Testis (tissue), 3 donors: ENCODE data around the gene TOLLIP. TPM values are rescaled to one million over a fixed set of nuclear protein-coding genes. Genes with fewer than 3 reads are reported as not detected.
A peak's percentile ranks its signal among the peaks of the same experiment; 100 is the strongest.

ENCODE experiments used
- DNase-seq: peaks from one replicate; pipeline ENCODE4 v3.0.0-alpha.2; 2019
- H3K27ac ChIP-seq, 2 donors: fragments of 200-600 bp; sonication (generic); one replicate each; pipeline ENCODE4 v1.5.1; 2019
- H3K27me3 ChIP-seq: fragments of 200-600 bp; sonication (generic); one replicate; pipeline ENCODE4 v1.5.1; 2019
- H3K36me3 ChIP-seq: fragments of 200-600 bp; sonication (generic); one replicate; pipeline ENCODE4 v1.5.1; 2017; ENCODE audit warnings: low read depth; ENCODE audit errors: missing control alignments
- H3K4me1 ChIP-seq: fragments of 200-600 bp; sonication (generic); one replicate; pipeline ENCODE4 v1.5.1; 2019
- H3K4me3 ChIP-seq, 2 donors: fragments of 200-600 bp; sonication (generic); one replicate each; pipeline ENCODE4 v1.5.1; 2017 to 2019
- H3K9me3 ChIP-seq: fragments of 200-600 bp; sonication (generic); one replicate; pipeline ENCODE4 v1.5.1; 2017
- POLR2A ChIP-seq: fragments of 450-650 bp; IDR thresholded peaks from one replicate; pipeline ENCODE4 v1.6.1; 2017; ENCODE audit warnings: antibody characterized with exemption, mild to moderate bottlenecking, moderate library complexity
- WGBS, 2 donors: methylation state at CpG; one replicate each; pipeline ENCODE4 v1.1.5; 2018; 5-methylcytosine and 5-hydroxymethylcytosine counted together
- intact Hi-C: fragments of 100-400 bp; cut with DNase I; formaldehyde crosslinking; loops from one replicate; pipeline ENCODE4 v1.15.1; 2023; ENCODE audit warnings: low total_unique reads
- polyA plus RNA-seq: library from polyadenylated mRNA; stranded (reverse); fragments of 350-450 nt; fragmentation: Illumina TruSeq; extraction: RNeasy Lipid Tissue Mini Kit (QIAGEN cat#74804); gene quantifications from one replicate; pipeline ENCODE4 v1.2.3, GENCODE V29; 2014; ENCODE audit warnings: low read depth, low replicate concordance; ENCODE audit not compliant: insufficient read depth
- total RNA-seq, 2 donors: library from RNA; depleted of rRNA; stranded (reverse); fragments of >200 nt; gene quantifications; one replicate each; pipeline ENCODE4 v1.2.3, GENCODE V29; 2016
- TF ChIP-seq, protein P1 (sequence below), 3 experiments: fragments of 450-650 bp in 2 of 3; fragments of 200-600 bp in 1 of 3; sonication (generic) in 1 of 3; IDR thresholded peaks; one replicate each; pipeline ENCODE4 v1.5.1; 2016 to 2019; ENCODE audit warnings: antibody characterized with exemption in 3 of 3, mild to moderate bottlenecking in 2 of 3, moderate library complexity in 1 of 3

The TOLLIP gene
- total and polyA plus RNA-seq, 3 donors from 2014 or later, result 185 to 220 (median 197) TPM

DNA sequence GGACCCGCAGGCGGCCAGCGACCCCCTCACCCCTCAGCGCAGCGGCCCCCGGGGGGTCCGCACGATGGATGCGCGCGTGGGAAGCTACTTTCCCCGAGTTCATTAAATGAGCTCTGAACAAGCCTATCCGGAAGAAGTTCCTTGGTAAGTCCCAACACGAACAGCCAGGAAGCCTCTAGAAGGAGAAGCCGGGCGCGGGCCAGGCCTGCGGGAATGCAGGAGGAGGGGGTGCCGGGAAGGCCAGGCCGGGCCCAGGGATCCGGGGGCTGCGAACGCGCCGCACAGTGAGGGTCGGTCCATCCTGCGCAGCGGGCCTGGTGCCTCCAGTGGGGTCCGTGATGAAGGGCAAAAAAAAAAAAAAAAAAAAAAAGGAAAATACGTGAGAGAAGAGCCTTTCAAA is 36.9 kb downstream of the TOLLIP start:
- Histone ChIP-seq H3K4me3 (peak overlapping the region in 1 of 2 donors; percentile 30), H3K27me3 (no peaks in the 10 kb centered on the region), H3K9me3 (no peaks in the 10 kb centered on the region), H3K36me3 (no peaks in the 10 kb centered on the region), H3K4me1 (no peaks in the 10 kb centered on the region), H3K27ac (no peak overlapping the region)
- TF ChIP-seq, protein P1, sequence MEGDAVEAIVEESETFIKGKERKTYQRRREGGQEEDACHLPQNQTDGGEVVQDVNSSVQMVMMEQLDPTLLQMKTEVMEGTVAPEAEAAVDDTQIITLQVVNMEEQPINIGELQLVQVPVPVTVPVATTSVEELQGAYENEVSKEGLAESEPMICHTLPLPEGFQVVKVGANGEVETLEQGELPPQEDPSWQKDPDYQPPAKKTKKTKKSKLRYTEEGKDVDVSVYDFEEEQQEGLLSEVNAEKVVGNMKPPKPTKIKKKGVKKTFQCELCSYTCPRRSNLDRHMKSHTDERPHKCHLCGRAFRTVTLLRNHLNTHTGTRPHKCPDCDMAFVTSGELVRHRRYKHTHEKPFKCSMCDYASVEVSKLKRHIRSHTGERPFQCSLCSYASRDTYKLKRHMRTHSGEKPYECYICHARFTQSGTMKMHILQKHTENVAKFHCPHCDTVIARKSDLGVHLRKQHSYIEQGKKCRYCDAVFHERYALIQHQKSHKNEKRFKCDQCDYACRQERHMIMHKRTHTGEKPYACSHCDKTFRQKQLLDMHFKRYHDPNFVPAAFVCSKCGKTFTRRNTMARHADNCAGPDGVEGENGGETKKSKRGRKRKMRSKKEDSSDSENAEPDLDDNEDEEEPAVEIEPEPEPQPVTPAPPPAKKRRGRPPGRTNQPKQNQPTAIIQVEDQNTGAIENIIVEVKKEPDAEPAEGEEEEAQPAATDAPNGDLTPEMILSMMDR (IDR thresholded peaks at IDR 0.05), result no peak
- TF ChIP-seq POLR2A, result no peak
- DNase-seq, result no peak
- intact Hi-C loops, result no loop called here
- WGBS, 2 donors, result 74 to 78% methylated on average over 15 to 30 of the region's 30 CpGs

DNA sequence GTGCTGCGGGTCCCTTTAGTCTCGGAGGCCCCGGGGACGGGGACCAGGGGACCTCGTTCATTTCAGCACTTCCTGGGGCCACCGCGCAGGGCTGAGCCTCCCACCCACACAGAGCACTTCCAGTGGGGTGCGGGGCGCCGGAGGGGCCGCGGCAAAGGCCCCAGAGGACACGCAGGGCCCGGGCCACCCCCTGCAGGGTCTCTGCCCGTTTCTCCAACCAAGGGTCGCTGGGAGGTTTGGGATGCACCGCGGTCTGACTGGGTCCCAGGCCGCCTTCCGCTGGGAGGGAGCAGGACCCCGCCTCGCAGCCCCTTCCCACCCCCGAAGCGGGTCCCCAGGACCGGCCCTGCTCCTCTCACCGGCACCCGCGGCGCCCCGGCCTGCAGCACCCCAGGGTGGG is 37.5 kb downstream of the TOLLIP start:
- no peak overlapping the region for H3K27ac ChIP-seq
- H3K36me3 ChIP-seq, result no peaks in the 10 kb centered on the region
- intact Hi-C loops, result no loop called here
- no peaks in the 10 kb centered on the region for H3K9me3 ChIP-seq
- peak overlapping the region in 1 of 2 donors; percentile 30 for H3K4me3 ChIP-seq
- DNase-seq, result no peak
- no peaks in the 10 kb centered on the region for H3K4me1 ChIP-seq
- TF ChIP-seq, protein P1 (IDR thresholded peaks at IDR 0.05), result no peak
- no peak for TF ChIP-seq POLR2A
- 48 to 84% methylated on average over 10 to 30 of the region's 30 CpGs for WGBS, 2 donors
- H3K27me3 ChIP-seq, result no peaks in the 10 kb centered on the region

DNA sequence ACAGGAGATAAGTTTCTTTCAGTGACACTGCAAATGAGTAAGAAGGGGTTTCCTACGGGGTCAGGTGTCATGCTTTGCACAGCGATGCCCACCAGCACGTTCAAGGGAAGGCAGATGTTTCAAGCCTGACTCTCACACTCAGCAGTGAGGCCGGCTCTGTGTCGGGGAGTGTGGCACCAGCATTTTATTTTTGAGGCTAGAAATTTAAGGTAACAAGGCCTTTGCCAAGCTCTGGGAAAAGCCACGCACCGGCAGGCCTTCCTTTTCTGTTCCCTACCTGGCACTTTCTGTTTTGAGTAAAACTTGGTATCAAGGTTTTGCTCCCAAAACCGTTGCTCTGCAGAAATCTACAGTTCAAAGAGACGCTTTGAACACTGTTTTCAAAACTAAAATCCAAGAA is 38.0 kb downstream of the TOLLIP start:
- no peaks in the 10 kb centered on the region for H3K36me3 ChIP-seq
- no peak overlapping the region for H3K4me3 ChIP-seq
- intact Hi-C loops, result no loop called here
- no peak for TF ChIP-seq POLR2A
- TF ChIP-seq, protein P1 (IDR thresholded peaks at IDR 0.05), result no peak
- DNase-seq, result no peak
- no peaks in the 10 kb centered on the region for H3K9me3 ChIP-seq
- 64 to 81% methylated on average over 9 of the region's 9 CpGs for WGBS, 2 donors
- no peaks in the 10 kb centered on the region for H3K27me3 ChIP-seq
- H3K4me1 ChIP-seq, result no peaks in the 10 kb centered on the region
- no peak overlapping the region for H3K27ac ChIP-seq

DNA sequence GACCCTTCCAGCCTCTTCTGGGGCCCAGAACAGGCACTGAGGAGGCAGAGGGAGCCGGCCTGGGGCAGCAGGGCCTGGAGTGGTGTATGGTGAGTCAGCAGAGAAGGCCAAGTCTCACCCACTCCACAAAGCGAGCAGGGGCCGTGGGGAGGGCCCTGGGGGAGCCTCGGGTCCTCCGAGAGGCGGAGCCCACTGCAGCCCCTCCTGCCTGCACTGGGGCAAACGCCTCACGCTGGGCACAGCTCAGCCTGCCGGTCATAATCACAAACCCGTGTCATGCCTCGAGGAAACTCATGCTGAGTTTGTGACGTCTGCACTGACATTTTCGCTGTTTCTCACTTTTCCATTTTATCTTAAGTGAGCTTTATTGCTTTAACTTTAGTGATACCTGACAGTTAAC is 38.4 kb downstream of the TOLLIP start:
- no peak overlapping the region for H3K27ac ChIP-seq

DNA sequence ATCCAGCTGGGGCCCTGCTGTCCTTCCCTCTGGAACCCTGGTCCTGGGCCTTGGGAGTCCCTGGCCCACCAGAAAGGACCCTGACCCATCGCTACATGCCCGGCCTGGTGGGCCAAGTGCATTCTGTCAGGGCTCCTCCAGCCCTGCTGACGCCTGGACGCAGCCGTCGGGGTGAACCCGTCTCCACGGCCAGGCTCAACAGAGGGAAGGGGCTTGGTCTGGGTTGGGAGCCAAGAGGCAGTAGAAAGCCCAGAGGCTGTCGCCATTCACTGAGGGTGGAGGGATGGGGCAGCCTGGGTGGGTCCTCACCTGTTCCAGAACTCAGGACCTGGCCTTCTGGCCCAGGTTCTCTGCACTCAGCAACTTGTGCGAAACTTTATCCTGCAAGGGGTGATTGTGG is 39.0 kb downstream of the TOLLIP start:
- Histone ChIP-seq H3K27ac (no peak overlapping the region), H3K36me3 (no peaks in the 10 kb centered on the region), H3K4me3 (no peak overlapping the region), H3K27me3 (no peaks in the 10 kb centered on the region), H3K9me3 (no peaks in the 10 kb centered on the region), H3K4me1 (no peaks in the 10 kb centered on the region)
- DNase-seq, result no peak
- WGBS, 2 donors, result 93 to 95% methylated on average over 4 to 10 of the region's 10 CpGs
- intact Hi-C loops, result no loop called here
- TF ChIP-seq, protein P1 (IDR thresholded peaks at IDR 0.05), result no peak
- TF ChIP-seq POLR2A, result no peak

More for the DNA sequence above, 38.4 kb downstream of the TOLLIP start:
- TF ChIP-seq, protein P1 (IDR thresholded peaks at IDR 0.05), result no peak
- TF ChIP-seq POLR2A, result no peak
- Histone ChIP-seq H3K27me3 (no peaks in the 10 kb centered on the region), H3K9me3 (no peaks in the 10 kb centered on the region), H3K36me3 (no peaks in the 10 kb centered on the region), H3K4me1 (no peaks in the 10 kb centered on the region), H3K4me3 (no peak overlapping the region)
- intact Hi-C loops, result no loop called here
- DNase-seq, result no peak
- 72 to 77% methylated on average over 10 to 13 of the region's 13 CpGs for WGBS, 2 donors
